NCI-H510A (cell line): Measurements from ENCODE around the gene YAP1.
"Not testable (repeated sequence)": the region's sequence is repeated elsewhere in the genome, so short reads cannot be mapped to it uniquely, and the experiment has no call there.

ENCODE experiments used
- DNase-seq: peaks from one replicate; lab custom pipeline; 2025; lab: John Stamatoyannopoulos, UW

Gene YAP1

DNA sequence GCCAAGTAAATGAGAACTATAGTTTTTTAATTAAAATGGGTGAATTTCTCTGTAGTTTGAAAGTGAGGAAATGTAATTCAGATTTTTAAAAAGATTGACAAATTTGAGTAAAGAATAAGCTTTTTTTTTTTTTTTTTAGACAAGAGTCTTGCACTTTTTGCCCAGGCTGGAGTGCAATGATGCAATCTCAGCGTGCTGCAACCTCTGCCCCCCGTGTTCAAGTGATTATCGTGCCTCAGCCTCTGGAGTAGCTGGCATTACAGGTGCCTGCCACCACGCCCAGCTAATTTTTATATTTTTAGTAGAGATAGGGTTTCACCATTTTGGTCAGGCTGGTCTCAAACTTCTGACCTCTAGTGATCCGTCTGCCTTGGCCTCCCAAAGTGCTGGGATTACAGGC is 90.1 kb downstream of the YAP1 start:
- not testable (repeated sequence) for DNase-seq

DNA sequence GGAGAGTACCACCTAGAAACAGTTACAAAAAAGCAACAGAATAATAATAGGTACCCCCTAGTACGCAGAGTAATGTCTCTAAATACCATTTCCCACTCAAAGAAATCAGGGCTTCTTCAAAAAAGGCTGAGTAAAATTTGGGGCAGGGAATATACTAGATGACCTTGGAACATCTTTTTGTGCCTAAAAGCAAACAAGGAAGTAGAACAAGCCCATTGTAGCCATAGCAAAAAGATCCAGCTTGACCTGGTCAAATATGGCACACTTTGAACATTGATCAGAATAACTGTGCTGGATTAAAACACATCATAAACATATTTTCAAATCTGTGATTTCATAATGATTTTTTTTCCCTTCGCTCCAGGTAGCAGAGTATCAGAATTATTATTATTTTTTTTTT is 91.5 kb downstream of the YAP1 start:
- no peak for DNase-seq

DNA sequence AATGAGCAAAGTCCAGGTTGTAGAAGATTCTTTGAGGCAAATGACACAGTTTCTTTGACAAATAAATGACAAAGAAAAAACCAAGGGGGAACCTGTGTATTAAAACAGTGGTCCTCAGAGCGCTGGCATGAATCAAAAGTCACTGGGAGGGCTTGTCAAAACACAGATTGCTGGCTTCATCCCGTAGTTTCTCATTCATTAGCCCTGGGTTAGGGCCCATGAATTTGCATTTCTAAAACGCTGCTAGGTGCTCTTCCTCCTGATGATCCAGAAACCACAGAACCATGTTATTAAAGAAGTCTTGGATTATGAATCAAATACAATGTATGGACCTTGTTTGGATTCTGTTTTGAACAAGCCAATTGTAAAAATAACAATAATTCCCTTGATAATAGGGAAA is 92.7 kb downstream of the YAP1 start:
- no peak for DNase-seq

DNA sequence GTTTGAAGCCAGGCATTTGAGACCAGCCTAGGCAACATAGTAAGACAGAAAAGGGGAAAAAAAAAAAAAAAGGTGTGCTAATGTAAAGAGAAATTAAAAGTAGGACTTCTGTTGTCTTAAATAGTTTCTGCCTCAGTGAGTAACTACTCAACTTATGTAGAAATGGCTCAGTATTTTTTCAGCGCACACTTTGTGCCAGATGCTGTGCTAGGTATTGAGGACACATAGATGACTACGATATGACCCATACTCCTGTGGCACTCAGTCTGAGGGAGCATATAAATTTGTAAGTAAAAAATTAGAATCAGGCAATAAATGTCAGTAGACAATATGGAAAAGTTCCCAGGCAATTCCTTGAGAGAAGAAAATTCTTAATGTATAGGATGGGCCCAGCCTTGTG is 93.9 kb downstream of the YAP1 start:
- no peak for DNase-seq

DNA sequence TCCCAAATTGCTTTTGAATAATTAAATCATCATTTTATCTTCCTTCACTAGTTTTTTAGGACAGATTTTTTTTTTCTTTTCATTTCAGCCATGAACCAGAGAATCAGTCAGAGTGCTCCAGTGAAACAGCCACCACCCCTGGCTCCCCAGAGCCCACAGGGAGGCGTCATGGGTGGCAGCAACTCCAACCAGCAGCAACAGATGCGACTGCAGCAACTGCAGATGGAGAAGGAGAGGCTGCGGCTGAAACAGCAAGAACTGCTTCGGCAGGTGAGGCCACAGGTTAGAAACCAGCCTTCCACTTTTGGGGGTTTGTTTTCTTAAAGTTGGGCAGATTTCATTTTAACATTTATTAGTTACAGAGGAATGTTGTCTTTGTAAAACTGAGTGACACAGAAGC is 95.6 kb downstream of the YAP1 start:
- DNase-seq, result no peak

DNA sequence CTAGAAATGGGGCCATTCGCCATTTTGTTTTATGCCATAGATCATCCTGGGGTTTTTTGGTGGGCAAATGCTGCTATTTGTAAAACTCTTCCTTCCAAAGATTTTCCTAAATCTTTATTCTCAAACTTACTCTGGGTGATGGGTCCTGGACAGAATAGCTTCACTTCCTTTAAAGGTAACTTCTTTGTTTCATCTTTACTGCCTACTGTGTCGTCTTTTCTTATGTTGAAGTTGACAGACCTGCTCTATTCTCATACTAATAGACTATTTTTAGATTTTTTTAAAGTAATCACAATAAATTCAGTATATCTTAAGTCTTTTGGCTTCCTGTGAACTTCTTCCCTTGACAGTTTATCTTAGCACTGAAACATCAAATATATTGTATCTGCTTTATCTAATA is 98.6 kb downstream of the YAP1 start:
- DNase-seq, result no peak

DNA sequence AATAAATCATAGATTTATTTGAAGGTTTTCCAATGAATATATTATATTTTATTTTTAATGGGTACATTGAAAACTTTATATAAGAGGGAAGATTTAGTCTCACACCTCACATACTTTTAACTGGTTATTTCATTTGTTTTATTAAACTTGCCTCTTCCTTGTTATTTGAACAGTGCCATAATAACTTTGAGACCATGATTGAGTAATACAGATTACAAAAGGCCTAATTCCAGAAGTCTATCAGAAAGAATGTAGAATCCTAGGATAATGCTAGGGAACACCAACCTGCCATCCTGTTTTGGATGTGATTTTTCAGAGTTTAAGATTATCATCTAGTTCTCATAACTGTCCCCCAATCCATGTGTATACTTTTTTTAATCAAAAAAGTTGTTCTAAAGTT is 104.4 kb downstream of the YAP1 start:
- DNase-seq, result no peak

DNA sequence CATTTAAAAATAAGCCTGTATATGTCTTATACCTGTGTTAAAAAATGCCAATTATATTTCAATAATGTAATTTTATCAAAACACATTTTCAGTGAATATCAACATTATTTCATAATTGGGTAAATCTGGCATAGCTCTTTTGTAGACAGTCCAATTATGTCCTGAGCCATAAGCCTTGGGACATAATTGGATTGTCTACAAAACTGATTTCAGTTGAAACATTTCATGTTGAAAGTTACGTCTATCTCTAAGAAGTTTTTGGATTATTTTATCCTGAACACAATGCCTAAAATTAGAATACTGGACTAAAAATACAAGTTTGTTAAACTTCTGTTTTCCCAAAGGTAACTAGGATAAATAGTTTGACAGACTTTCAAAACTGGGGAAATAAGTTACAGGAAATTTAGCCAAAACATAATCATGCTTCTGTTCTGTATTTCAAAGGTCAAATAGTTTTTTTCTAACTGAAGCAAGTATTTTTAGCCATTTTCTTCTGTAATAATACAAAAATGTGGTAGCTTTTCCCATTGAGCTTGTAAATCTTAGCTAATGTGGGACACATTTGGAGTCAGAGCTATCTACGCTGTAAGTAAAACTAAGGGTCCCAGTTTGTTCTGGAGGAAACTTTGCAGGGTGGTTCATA is 106.3 kb downstream of the YAP1 start:
- no peak for DNase-seq

DNA sequence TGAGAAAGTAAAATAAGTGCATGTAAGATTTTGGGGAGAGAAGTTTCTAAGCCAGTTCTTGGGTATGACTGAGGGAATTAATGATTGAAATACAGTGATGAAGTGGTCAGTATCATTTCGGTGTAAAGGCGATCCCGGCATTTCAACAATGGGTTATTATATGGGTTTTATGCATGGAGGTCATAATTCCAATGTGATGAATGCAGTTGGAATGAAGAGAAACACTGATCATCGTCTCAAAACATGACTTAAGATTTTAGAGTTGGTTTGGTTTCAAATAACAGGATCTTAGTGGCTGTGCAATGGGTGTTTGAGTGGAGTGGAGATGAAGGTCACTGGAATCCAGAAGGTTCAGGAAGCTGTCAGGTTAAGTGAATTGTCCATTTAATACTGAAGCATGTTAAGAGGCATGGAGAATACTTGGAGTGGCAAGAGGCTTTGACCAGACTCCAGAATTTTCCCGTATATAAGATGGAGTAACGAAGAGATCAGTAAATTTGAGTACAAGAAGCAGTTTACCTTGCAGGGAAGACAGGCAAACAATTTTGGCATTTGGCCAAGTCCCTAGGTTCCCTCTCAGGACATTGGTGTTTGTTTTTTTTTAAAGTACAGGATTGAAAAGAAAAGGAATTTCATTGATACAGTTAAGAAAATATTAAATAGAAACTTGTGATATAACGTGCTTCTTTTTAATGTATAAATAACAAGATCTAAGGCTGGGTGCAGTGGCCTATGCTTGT is 110.7 kb downstream of the YAP1 start:
- no peak for DNase-seq

DNA sequence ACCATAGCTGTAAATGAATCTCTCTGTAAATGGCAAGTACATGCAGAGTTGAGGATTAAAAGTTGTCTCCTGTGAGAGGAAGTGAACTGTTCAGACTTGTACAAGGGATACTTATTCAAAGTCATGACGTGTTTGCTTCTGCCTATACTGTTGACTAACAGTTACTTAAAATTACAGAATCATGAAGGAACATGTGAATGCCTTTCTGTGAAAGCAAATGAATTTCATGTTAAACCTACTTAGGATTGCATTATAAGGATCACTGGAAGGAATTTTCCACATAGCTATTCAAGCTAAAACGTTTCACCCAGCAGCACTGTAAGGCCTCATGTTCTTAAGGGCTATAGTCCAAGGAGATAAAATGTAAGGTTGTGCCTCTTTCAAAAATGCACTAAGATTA is 113.6 kb downstream of the YAP1 start:
- DNase-seq, result no peak

DNA sequence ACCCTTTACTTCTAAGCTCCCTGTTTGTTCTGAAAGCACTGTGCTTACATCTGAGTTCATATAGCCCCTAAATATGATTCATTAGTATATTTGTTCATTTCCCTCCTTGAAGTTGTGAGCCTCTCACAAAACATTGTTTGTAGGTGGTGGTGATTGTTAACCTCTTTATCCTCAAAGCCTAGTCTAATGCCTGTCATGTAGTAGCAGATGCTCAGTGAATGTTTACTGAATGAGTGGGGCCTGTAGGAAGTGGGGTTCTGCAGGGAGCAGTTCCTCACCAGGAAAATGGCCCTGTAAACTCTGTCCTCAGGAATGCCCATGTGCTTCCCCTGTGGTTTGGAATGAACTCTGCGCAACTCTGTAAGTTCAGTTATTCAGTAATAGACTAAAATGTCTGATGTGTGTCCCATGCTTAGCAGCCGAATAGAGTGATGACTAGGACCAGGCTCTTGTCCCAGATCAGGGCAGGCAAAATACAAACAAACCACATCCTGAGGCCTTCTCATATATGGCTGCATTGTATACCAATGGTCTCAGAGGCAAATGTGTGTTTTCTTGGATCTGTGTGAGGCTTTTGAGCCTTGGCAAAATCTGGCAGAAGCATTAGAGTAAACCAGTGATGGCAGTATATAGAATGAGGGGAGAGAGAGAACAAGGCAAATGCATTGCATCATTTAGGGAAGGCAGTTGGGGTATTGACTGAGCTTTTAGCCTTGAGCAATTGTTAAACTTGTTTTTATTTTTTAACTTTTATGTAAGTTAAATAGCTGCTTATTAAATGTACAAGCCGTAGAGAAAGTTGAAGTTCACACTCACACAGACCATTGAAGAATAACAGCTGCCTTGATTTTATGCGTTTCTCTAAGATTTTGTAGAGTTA is 115.7 kb downstream of the YAP1 start:
- DNase-seq, result no peak

DNA sequence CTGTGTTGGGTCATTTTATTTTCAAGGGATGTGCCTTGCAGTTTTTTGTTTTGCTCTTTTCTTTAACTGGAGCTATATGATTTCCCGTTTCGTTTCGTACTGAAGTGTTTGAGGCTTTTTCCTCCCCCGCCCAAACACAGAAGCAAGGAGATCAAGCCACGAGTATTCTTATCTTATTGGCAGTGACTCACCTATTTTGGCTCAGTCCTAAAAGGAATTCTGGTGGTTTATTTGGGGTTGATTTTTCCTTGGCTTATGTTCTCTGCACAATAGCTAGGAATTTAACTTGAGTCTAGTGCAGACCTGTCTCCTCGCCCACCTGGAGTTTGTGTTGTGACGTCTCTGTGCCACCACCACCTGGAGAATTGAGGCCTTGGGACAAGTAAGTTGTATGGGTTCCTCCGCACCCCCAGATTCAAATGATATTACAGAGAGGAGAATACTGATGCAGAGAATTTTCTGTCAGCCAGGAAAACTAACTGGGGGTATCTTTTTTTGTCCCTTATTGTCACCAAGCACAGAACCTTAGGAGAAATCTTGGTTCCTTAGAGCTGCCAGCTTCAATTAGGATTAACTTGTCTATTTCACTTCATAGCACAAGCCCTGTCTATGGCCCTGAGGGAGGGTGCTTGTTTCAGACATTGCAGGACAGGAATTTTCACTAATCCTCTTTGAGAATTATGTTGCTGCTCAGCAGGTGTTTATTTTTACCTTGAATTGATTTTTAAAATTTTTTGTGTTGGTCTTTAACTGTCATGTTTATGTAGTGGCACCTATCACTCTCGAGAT is 116.6 kb downstream of the YAP1 start:
- no peak for DNase-seq

DNA sequence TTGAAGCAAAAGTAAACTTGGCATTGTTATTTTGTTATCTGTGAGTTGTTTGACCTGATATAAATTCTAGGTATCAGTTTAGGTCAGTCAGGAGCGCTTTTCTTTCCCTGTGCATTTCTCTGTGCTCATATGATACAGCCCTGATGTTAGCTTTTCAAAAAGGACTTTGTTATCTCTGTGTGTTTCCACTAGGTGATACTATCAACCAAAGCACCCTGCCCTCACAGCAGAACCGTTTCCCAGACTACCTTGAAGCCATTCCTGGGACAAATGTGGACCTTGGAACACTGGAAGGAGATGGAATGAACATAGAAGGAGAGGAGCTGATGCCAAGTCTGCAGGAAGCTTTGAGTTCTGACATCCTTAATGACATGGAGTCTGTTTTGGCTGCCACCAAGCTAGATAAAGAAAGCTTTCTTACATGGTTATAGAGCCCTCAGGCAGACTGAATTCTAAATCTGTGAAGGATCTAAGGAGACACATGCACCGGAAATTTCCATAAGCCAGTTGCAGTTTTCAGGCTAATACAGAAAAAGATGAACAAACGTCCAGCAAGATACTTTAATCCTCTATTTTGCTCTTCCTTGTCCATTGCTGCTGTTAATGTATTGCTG is 119.4 kb downstream of the YAP1 start:
- no peak for DNase-seq

DNA sequence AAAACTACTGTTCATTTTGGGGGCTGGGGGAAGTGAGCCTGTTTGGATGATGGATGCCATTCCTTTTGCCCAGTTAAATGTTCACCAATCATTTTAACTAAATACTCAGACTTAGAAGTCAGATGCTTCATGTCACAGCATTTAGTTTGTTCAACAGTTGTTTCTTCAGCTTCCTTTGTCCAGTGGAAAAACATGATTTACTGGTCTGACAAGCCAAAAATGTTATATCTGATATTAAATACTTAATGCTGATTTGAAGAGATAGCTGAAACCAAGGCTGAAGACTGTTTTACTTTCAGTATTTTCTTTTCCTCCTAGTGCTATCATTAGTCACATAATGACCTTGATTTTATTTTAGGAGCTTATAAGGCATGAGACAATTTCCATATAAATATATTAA is 119.9 kb downstream of the YAP1 start:
- no peak for DNase-seq

DNA sequence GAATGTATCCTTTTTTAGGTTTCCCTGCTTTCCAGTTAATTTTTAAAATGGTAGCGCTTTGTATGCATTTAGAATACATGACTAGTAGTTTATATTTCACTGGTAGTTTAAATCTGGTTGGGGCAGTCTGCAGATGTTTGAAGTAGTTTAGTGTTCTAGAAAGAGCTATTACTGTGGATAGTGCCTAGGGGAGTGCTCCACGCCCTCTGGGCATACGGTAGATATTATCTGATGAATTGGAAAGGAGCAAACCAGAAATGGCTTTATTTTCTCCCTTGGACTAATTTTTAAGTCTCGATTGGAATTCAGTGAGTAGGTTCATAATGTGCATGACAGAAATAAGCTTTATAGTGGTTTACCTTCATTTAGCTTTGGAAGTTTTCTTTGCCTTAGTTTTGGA is 120.7 kb downstream of the YAP1 start:
- DNase-seq, result no peak

DNA sequence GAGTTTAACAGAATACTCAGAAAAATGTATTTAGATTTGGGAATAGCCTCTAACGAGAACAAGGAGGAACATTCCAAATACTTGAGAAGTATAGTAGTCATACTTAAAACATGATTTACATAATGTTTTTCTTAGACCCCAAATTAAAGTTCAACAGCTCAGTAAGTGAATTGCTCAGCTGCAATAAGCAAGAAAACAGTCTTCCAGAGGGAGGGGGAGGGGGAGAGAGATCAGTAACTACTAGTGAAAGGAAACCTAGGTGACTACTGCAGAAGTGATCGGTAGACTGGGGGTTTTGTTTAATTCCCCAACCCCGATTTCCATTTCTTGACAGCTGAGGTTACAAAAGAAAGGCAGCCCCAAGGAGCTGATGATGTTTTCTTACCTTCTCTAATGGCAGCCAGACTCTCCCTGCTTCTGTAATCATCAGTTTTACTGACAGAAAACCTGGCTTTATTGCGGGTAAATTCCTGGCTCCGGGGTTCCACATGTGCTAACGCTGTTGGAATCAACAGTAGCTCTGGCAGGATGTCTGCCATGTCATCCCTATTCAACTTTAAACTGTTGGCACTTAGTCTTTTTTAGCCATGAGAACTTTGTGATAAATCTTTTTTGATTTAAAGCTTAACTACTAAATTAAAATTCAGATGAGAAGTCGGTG is 124.7 kb downstream of the YAP1 start:
- DNase-seq, result no peak

DNA sequence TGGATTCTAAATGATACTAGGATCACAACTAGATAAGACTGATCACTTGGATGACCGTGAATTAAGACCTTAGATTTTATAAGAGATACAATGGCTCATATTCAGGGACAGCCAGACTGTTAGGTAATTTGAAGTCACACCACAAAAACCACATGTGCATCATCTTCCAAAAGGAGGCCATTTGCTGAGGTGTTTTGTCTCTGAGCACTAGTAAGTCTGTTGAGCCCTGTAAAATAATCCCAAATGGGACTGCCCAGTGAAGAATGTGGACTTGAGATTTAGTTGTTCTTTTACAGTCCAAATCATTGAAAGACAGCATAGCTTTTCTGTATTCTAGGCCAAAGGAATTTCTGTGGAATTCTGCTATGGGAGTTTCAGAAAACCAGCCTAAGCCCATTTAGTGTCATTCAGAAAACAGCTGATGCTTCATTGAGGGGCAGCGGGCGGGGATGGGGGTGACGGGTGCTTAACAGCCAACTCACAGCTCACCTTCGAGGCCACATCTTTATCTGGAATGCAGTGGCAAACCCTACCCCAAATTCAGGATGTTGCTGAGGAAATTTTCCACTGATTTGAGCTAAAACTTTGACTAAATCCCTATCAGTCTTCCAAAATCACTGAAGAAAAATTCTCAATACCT is 127.0 kb downstream of the YAP1 start:
- no peak for DNase-seq

DNA sequence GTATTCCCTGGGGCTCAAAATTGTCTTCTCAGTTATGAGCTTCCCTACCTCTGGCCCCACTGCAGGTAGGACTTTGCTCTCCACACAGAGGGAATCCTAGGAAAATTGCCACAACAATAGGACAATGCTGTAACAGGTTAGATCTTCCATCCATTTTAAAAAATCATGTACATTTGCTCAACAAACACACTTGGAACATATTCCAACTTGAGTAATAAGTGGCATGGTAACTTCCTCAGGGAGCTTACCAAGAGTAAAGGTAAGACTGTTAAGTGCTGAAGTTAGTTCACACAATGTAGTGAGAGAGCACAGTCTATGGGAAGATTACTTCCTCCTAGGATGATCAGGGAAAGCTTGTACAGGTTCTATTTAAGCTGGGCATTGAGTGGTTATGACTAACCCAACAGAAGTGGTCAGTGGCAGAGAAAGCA is 128.2 kb downstream of the YAP1 start:
- no peak for DNase-seq

DNA sequence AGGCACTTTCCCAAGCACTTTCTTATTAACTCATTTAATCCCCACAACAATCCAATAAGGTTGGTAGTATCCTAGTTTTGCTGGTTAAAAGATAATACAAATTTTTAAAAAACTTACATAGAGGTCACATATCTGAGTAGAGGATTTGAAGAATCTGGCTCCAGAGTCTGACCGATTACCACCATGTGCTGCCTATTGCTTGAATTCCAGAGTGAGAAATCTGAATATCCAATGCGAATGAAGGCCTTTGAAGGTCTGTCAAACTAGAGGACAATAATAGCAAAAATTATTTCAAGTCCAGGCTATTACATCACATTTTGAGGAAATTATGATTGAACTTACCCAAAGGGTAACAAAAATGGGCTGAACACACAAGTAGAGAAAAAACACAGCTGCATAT is 129.2 kb downstream of the YAP1 start:
- no peak for DNase-seq

DNA sequence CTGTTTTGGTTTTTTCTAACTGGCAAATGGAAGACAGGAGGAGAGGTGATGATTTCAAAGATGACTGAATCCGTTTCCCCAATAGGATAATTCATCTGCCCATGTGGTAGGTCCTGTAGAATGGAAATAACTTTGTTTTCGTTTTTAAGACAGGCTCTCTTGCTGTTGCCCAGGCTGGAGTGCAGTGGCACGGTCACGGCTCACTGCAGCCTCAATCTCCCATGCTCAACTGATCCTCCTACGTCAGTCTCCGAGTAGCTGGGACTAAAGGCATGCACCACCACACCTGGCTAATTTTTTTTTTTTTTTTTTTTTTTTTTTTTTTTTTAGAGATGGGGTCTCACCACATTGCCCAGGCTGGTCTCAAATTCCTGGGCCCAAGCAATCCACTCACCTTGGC is 129.7 kb downstream of the YAP1 start:
- no peak for DNase-seq

DNA sequence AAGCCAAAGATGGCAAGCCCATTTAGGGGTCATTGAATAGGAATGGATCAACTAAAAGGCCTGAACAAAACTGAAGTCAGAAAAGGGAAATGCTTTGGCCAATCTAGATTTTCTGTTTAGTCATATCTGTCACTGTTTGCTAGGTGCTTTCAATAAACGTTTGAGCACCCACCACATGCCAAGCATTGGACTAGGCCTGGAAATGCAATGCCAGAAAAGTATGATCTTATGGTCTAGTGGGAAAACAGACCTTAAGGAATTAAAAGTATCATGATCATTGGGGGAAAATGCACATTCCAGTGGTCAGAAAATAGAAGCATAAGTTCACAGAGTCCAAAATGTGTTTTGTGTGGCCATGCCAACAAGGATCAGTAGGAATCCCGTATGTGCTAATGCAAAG is 130.3 kb downstream of the YAP1 start:
- no peak for DNase-seq
